HG03442 (cell line): ENCODE results near the gene CBX3.
"Not testable (repeated sequence)": the region's sequence is repeated elsewhere in the genome, so short reads cannot be mapped to it uniquely, and the experiment has no call there.

ENCODE experiments used
- ATAC-seq: cut with Tn5 transposase; IDR thresholded peaks from one replicate; pipeline ENCODE4 v1.9.1; 2021; ENCODE audit warnings: mild to moderate bottlenecking, moderate library complexity; ENCODE audit not compliant: unreplicated experiment

Gene CBX3

DNA sequence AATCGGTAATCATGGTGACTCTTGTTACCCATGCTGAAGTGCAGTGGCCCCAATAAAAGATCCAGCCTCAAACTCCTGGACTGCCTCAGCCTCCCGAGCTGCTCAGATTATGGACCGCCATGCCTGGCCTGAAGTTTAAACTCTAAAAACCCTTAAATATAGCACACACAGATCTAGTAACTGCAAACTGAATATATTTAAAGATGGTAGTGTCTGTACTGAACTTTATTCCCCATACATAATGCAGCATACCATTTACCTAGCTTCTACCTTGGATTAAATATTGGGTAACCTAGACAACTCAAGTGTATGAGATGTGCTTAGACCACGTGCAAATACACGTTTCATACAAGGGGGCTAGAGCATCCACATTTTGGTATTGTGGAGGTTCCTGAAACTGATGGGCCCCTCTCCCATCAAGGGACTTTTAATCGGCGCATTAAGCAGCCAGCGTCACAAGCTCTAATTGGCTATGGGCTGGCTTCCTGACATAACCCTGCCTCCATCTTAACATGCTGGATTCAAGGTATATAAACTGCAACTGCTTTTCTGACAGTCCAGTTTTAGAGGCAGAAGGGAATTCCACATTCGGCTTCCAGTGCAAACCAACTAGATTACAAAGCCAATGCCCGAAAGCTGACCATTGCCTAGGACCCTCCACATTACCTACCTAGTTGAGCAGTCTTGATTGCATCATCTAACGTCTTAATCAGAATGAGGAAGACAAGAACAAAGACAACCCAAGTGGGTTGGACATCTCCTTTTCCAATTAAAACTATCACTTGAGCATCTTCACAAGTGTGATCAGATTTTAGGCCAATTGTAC lies 14.0 kb upstream of the CBX3 start:
- ATAC-seq, result no peak

DNA sequence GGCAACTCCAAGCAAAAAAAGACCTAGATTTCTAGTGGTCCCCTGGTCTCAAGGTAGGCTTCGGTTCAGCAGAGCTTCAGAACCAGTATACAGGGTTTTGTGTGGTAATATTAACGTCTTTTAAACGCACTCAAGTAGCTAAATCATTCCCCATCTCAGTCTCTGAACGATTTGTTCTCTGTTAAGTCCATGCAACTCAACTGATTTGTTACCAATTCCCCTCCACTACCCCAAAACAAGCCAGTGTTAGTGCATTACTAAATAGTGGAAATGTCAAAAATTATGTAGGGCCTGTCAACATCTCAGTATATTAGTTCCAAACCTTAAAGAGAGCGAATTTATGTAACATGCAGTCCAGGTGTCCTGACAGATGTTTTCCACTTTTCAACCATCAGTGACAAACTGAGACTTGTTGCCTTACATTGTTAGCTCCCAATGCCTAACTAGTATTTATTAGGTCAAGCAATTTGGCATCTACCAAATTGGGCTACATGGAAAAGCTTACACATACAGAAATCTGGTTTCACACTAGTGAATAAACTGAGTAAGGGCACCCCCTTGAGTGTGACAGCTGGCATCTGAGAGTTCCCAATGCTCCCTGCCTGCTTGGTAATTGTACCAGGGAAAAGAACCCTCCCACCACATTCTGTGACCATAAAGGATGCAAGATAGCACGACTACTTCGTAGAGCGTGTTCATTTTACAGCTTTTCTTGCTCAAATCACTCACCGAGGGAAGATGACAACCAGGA lies 13.2 kb upstream of the CBX3 start:
- no peak for ATAC-seq

DNA sequence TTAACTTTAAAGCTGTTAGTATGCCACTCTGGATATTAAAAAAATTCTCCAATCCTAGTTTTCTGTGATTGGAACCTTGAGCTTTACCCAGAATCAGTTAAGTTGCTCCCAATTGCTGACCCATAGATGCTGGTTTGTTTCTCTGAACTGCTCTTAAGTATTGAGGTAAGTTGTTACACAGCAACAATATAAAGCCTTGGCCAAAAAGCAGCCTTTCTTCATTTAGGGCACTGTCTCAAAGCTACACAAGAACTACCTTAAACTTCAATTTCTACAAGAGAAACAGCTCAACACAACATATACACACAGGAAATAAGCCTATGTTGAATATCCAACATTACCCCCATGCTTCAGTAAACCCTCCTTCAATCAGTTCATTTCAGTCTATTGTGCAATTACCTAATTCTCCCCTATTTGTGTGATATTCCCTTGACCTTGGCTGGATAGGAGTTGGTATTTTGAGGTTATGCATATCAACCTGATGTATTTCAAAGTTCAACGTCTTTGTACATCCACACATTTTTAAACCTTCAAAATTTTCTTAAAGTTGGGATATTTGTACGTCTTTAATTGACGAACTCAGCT lies 12.5 kb upstream of the CBX3 start:
- no peak for ATAC-seq

DNA sequence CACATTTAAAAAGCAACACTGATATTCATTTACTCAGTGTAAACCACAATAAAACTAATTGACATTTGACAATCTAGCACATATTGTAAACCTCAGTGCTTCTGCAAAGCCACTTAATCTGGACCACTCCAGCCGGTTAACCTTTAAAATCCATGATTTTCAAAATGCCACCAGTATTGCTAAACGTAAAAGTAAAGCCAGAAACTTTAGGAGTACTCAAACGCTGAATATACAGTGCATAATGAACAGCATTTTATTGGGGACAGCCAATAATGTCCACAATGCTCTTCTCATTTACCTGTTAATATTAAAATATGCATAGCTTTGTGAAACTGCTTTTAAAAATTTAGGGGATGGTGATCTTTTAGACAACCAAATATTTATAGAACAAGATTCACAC lies 11.8 kb upstream of the CBX3 start:
- no peak for ATAC-seq

DNA sequence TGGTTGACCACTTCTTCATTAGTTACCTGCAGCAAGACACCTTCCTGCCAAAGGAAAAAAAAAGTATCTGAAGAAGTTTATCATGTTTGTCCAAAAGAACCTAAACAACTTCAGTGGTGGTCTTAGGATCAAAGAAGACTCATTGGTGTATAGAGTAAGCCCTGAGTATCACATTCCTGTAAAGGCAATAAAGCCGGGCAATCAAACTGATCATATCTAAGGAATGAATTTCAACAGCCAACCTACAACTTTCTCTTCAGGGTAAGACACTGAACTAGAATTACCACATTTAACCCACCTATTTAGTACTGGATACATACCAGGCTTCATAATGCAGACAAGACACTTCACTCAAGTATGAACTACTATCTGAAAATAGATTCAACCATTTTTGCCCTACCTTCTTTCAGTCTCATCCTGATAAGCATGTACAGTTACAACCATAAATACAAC lies 11.1 kb upstream of the CBX3 start:
- ATAC-seq, result no peak

DNA sequence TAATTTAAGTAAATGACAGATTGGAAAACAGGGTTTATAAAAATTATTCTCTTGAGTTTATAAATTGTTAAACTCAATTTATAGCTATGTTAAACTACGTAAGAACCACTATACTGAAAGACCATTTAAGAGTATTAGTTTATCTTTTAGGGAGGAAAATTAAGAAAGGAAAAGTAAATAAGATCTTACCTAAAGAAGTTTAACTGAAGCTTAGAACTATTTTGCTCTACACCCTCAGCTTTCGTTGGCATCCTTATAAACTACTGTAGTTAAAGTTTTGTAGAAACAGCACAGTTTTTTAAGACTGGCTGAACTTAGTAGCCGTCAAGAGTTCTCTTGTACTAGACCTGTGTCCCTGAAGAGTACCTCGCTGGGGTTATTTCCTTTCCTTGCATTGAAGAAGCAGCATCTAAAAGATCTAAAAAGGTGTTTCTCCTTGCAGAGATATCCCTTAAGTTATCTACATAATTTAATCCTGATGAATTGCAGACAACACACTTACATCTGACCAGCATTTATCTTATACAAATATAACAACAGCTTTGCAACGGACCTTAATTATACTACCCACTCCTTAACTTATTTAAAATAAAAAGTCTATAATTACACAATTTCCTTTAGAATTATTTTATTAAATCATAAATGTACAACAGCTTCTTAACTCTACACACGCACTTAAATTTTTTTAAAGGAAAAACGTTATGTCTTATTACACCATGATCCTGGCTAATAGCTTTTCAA lies 10.1 kb upstream of the CBX3 start:
- no peak for ATAC-seq

DNA sequence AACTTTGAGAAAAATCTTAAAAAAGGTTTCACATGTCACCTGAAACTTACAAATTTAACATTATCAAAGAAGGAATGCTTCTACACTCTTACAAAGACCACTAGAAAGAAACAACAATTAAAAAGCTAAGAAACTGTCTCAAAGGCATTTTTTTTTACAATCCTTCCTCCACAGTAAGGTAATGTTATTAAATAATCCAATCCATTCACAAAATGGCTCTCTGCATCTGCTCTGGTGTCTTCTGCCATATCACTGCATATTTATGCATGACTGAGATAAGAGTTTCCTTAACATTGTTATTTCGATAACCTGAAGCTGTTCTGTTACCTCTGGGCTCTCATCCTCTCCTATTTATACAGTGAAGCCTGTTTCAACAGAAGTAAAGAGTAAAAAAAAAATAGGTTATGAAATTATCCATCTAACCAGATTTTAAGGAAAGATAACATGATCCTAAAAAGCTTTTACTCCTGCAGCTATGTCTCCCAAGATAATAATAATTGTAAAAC lies 9.5 kb upstream of the CBX3 start:
- ATAC-seq, result no peak

DNA sequence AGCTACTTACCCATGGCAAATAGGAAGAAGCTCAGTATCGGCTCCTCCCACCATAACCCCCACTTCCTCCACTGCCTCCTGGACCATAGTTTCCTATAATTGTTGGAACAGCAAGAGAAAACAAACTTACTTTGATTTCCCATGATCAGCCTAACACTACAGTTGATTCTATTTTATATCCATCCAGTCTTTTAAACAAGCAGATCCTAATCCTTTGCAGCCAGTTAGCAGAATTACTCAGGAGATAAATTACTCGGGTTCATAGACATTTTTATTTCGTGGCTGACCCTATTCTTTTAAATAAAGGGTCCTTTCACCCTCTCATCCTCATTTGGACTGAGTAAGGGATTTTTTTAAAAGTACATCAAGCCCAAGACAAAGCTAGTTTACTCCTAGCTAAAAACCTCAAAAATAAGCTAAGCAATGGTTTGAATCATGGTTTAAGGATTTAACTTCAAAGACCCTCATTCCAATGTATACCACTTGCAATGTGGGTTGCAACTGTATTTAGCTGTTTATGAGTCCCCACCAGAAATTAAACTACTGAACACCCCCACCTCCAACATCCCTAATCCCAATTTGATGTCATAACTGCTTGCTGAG lies 9.0 kb upstream of the CBX3 start:
- ATAC-seq, result no peak

DNA sequence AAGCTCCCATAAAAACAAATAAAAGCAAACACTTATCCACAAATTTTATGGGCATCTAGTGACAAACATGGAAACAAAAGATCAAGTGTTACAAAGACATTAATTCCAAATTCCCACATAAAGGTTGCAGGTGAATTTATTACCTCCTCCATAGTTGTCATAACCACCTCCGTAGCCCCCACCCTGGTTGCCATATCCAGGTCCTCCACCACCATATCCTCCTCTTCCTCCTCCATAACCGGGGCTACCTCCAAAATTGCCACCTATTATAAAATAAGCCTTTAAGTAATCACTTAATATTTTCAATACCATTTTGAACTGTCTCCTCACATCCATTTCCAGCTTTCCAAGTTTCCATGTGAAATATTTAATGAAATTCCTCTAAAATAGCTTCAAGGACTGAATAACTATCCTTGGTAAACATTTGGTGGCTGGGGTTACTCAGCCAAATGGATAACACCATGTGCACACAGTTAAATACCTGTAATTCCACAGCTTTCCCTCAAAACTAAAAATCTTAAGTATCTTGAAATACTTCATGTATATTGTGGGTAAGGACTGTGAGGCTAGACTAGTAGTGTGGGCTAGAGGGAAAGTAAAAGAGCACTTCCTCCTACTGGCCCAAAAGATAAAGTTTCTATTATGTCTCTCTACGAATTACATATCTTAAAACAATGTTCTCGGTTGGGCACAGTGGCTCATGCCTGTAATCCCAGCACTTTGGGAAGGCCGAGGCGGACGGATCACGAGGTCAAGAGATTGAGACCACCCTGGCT lies 7.9 kb upstream of the CBX3 start:
- no peak for ATAC-seq

DNA sequence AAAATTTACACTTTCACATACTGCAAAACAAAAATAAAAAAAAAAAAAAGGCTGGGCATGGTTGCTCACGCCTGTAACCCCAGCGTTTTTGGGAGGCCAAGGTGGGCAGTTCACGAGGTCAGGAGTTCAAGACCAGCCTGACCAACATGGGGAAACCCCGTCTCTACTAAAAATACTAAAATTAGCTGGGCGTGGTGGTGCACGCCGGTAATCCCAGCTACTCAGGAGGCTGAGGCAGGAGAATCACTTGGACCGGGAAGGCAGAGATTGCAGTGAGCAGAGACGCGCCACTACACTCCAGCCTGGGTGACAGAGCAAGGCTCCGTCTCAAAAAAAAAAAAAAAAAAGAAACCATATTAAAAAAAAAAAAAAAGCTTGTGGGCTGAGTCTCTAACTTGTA lies 6.8 kb upstream of the CBX3 start:
- not testable (repeated sequence) for ATAC-seq

DNA sequence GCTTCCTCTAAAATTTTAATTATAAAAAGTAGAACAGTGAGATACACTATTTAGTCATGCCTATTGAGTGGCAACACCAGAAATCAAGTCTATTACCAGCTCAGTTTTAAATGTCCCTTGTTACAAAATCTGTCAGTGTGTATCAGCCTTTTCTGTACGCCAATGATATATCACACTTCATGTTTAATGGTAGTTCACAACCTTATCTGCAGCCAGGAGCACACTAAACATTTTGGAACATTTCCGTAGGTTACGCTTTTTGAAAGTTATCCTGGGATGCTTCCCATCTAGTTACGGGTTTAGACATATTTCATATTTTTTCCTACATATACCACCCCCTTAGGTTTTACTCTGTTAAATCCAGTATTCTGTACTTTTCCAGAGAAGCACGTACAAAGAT lies 6.4 kb upstream of the CBX3 start:
- no peak for ATAC-seq

DNA sequence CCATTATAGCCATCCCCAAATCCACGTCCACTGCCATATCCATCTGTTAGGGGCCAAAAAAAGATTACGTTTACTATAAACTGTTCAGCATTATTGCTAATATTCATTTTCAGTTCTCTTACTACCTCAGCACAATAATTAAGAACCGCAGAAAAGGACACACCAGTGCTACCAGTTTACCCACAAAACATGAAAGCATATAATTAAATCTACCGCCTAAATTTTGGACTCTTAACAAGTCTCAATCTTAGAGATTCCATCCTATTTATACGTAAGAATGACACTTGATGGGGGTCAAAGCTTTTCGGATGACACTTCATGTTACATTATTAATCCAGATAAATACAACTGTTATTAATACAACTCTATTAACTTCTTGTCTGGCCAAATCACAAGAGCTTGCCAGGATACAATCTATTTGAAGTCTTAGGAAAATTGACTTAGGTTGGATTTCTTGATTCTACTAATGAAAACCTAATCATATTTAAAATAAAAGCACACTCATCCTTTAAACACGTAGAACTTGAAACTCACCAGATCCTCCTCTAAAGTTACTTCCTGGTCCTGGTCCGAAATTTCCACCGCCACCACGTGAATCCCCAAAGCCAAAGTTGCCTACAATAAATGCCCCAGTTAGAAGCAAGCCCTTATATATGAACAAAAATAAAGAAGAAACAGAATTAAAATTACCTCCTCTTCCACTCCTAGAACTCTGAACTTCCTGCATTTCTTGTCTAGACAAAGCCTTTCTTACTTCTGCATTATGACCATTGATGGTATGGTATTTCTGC lies 5.5 kb upstream of the CBX3 start:
- ATAC-seq, result no peak

DNA sequence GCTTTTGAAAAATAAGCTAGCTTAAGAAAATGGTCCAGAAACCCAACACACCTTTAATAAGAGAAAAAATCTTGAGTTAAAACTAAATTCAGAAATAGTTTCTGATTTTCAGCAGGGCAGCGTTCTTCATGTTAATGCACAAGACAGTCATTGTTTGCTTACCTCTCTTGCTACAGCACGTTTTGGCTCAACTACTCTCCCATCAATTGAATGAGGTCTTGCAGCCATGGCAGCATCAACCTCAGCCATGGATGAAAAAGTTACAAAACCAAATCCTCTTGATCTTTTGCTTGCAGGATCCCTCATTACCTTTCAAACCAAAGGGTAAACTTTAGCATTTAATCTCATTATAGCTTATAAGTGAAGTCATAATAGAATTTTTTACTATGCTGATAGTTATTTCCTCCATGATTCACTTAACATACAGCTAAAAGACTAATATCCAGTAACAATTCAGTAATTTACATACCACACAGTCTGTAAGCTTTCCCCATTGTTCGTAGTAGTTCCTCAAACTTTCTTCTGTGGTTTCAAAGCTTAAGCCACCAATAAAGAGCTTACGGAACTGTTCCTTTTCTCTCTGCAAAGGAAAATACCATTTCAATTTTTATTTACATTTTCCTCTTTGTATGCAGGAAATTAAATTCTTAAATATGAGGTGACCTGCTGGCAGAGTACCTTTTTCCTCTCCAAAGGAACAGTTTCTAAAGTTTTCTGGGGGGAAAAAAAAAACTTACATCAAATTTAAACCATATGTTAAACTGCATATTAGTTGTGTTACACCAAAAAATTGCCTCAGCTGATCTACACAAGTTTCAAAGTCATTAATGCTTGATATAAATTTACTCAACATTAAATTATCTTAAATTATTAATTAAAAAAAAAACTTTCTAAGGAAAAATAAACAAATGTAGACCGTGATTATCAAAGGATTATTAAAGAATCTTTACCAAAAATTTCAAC lies 4.1 kb upstream of the CBX3 start:
- ATAC-seq, result no peak

DNA sequence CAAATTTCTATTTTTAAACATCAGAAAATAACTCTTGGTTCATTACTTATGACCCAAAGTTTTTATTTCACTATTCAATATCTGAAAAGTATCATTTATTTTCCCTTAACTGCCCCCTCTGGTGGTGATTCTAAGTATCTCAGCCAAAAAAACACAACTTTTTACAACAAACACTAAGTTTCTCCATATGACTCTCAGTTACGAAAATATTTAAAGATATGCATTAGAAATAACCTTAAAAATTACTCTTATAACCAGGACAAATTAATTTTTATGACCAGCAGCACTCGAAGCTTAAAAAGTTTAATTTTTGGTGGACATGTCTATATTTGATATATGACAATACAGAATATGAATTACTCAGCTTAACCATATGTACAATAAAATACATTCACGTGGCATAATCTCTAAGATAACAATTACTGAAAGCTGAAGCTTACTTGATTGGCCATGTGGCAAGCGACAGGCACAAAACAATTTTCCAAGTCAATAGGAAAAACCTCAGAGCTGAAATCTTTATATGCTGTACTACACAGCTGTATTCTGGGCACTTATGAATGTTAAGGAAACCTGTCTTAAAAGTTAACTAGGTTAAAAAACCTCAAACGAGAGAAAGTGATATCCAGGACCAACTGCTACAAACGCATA lies 3.3 kb upstream of the CBX3 start:
- ATAC-seq, result no peak

DNA sequence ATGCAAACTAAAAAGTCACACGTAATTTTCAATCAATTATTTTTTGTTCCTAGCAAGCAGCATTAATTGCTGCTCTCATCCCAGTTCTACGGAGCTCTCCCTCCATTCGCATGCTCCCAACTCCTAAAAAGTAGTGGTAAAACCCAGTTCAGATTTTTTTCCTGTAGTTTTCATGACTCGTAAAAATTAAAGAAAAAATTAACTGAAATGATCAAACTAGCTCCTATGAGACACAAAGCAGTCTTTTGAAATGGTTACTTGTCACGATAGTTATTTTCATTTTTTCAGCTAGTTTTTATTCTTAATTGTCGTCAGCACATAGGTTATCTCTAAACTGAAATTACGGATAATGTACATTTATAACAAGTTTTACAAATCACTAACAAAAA lies 2.8 kb upstream of the CBX3 start:
- ATAC-seq, result no peak

DNA sequence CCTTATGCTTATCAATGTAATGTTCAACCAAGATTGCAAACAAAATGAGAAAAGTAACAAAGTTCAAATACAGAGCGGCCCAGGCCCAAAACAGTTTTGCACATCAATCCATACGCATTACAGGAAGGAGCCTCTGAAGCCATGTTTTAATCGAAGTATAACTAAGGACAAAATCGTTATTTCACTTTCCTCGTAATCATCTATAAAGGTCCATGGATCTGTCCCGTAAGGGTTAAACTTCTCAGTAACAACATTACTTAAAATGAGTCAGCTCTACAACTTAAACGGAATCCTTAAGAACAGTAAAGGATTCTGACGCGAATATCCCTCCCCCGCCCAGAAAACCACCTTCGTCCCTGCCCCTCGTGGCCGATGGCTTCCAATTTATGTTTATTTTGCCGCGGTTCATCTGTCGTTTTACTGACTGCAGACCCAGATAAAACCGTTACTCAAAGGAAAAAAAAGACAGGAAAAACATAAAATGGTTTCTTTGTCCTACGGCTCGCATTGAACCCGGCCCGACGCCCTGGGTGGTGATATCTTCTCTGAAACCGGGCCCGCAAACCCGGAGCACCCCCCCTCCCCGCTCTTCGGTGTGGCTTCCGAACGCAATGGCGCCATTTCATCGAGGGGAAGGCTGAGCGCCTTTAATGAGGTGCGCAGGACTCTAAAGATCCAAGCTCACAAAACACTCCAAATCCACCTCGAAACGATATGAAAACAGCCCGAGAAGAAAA lies 2.1 kb upstream of the CBX3 start:
- no peak for ATAC-seq

DNA sequence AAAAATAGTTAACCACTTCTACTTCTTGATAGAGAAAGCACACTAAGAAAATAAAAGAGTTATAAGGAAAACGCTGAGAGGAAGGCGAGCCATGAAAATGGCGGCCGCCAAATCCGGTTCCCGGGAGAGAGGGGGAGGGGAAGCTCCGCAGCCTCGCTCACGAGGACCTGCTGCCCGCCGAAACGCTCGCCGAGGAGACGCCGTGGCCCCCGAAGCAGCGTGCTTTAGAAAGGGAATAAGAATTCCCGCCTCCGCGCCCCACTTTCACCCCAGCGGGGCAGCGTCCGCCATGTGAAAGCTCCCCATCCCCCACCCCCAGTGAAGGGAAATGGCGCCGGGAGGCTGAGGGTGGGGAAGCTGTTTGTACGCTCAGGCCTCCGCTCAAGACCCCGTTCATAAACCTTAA lies 1.5 kb upstream of the CBX3 start:
- peak; percentile 6 for ATAC-seq
